Hepatocyte (in vitro differentiated cells): ENCODE data around the gene CRTAC1.

Experiments
- CTCF ChIP-seq: fragments of 200-600 bp; sonication (generic); IDR thresholded peaks from 2 replicates; pipeline ENCODE4 v1.5.1; 2016; ENCODE audit warnings: antibody characterized with exemption, mild to moderate bottlenecking; ENCODE audit not compliant: poor library complexity
- EZH2 ChIP-seq: fragments of 200-600 bp; sonication (generic); IDR thresholded peaks from 2 replicates; pipeline ENCODE4 v1.6.1; 2016; ENCODE audit warnings: antibody characterized with exemption, mild to moderate bottlenecking, borderline replicate concordance

- TF ChIP-seq EZH2 (no peak), CTCF (no peak)
Observed at GRCh38 chr10:97975598-97975997, 54.8 kb downstream of the CRTAC1 start.
